Right cardiac atrium (tissue), 5 donors: ENCODE results near the gene TLR7. TPM values are rescaled to one million over a fixed set of nuclear protein-coding genes. Genes with fewer than 3 reads are reported as not detected.

ENCODE experiments used
- ATAC-seq, 2 donors: fragments of 200-7000 bp; cut with Tn5 transposase; one replicate each; pipeline versions ENCODE4 v1.8.0 to v1.9.1; 2020; ENCODE audit warnings: moderate library complexity in 2 of 2, mild to moderate bottlenecking in 1 of 2
- DNase-seq, 3 donors: peaks; one replicate each; pipeline ENCODE4 v3.0.0-alpha.2; 2020
- H3K27ac ChIP-seq: one replicate; pipeline ENCODE4 v1.5.1; 2013; ENCODE audit warnings: mild to moderate bottlenecking, low read length, control low read depth, moderate library complexity
- H3K27me3 ChIP-seq: one replicate; pipeline ENCODE4 v1.6.1; 2013; ENCODE audit not compliant: control insufficient read depth, insufficient read depth
- H3K4me1 ChIP-seq: one replicate; pipeline ENCODE4 v1.6.1; 2013; ENCODE audit warnings: low read length; ENCODE audit not compliant: control insufficient read depth, insufficient read depth
- H3K4me3 ChIP-seq: one replicate; pipeline ENCODE4 v1.5.1; 2013; ENCODE audit warnings: low read length, control low read depth
- H3K9me3 ChIP-seq: one replicate; pipeline ENCODE4 v1.6.1; 2013; ENCODE audit warnings: low read length; ENCODE audit not compliant: control insufficient read depth
- WGBS: extraction: QIAGEN DNeasy Blood & Tissue Kit; methylation state at CpG from one replicate; pipeline ENCODE4 v1.1.7; 2013; 5-methylcytosine and 5-hydroxymethylcytosine counted together
- intact Hi-C, 4 donors: fragments of 100-400 bp; cut with DNase I; formaldehyde crosslinking; loops; one replicate each; pipeline versions ENCODE4 v1.11.0 to v1.14.0; 2022 to 2023
- polyA plus RNA-seq: library from polyadenylated mRNA; stranded (reverse); fragments of 200-250 nt; gene quantifications from one replicate; pipeline ENCODE4 v1.2.3, GENCODE V29; 2013
- total RNA-seq, 4 donors: library from RNA; stranded (reverse); fragmentation: NEBNext Ultra II Directional; extraction: Animal tissue kit (Norgen Biotek cat#: 25700); gene quantifications; one replicate each; pipeline ENCODE4 v1.2.1, GENCODE V29; 2021
- donor health status: healthy with polysubstance abuse.
- donor health status: DM: no; HTN: yes; CAD: no.
- donor health status: DM: no; HTN: no; CAD: no.
- donor health status: DM: no; HTN: yes; CAD: no; lungs with severe emphysema.
- donor health status: DM: yes; HTN: yes; CAD: no.

Gene TLR7
- total and polyA plus RNA-seq, 5 donors: 0.02 to 0.96 (median 0.76) TPM

- Histone ChIP-seq H3K27me3 (no peaks in the 10 kb centered on the region), H3K9me3 (no peaks in the 10 kb centered on the region), H3K27ac (no peak within 1 kb of the TSS), H3K4me3 (peak within 1 kb of the TSS; percentile 15), H3K4me1 (no peaks in the 10 kb centered on the region)
- WGBS: 82% methylated on average over 15 of the region's 15 CpGs
- DNase-seq: no peak
- intact Hi-C loops: no loop called here
- no peak for ATAC-seq
Measured at GRCh38 chrX:12906046-12906761, 39.3 kb downstream of the TLR7 start, which contains the start of gene TLR8. TLR8 (plus strand) TSS chrX:12906620; CDS start chrX:12906707, 87 bp downstream.

GRCh38 chrX:12910423-12911121 lies 43.7 kb downstream of the TLR7 start:
- intact Hi-C loops: no loop called here

DNA sequence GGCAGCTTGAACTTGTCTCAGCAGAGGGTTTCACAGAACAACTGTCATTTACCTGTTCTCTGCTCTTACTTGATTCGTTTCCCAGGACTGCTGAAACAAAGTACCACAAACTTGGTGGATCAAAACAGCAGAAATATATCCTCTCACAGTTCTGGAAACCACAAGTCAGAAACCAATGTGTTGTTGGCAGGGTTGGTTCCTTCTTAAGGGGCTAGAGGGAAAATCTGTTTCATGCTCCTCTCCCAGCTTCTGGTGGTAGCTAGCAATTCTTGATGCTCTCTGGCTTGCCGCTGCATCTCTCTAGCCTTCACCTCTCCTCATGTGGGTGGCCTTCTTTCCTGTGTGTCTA lies 44.2 kb downstream of the TLR7 start:
- no peak overlapping the region for H3K27ac ChIP-seq
- 83% methylated on average over 2 of the region's 2 CpGs for WGBS
- intact Hi-C loops: no loop called here

More at GRCh38 chrX:12910423-12911121, 43.7 kb downstream of the TLR7 start:
- 67% methylated on average over 10 of the region's 10 CpGs for WGBS
- no peaks in the 10 kb centered on the region for H3K27me3 ChIP-seq
- DNase-seq (no peak), ATAC-seq (no peak)
- H3K27ac ChIP-seq: no peak overlapping the region
- no peaks in the 10 kb centered on the region for H3K9me3 ChIP-seq
- H3K4me3 ChIP-seq: no peak overlapping the region
- H3K4me1 ChIP-seq: no peaks in the 10 kb centered on the region

GRCh38 chrX:12912791-12913482 lies 46.1 kb downstream of the TLR7 start:
- H3K27me3 ChIP-seq: no peaks in the 10 kb centered on the region
- intact Hi-C loops: no loop called here
- no peaks in the 10 kb centered on the region for H3K9me3 ChIP-seq
- 78% methylated on average over 5 of the region's 5 CpGs for WGBS
- H3K4me1 ChIP-seq: no peaks in the 10 kb centered on the region
- no peak for ATAC-seq
- DNase-seq: no peak
- no peak overlapping the region for H3K27ac ChIP-seq
- H3K4me3 ChIP-seq: no peak overlapping the region

More for the DNA sequence above, 44.2 kb downstream of the TLR7 start:
- Histone ChIP-seq H3K4me3 (no peak overlapping the region), H3K27me3 (no peaks in the 10 kb centered on the region), H3K4me1 (no peaks in the 10 kb centered on the region), H3K9me3 (no peaks in the 10 kb centered on the region)
- ATAC-seq (no peak), DNase-seq (no peak)

DNA sequence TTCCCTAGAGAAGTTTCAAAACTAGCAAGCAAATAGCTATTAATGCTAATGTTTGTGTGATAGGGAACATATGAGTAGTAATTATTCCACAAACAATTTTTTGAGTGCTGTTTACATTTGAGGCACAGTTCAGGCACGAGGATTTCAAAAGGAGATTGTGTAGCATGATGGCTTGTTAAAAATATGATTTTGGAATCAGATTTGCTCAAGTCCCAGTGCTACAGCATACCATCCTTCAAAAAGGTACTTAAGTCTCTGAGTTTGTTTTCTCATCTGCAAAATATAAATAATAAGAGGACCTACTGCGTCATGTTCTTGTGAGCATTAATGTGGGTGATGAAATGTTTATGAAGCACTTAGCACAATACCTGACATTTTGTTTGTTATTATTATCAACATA lies 50.9 kb downstream of the TLR7 start:
- intact Hi-C loops: no loop called here
- whole genome bisulfite sequencing: 85% methylated on average over 2 of the region's 2 CpGs
- Histone ChIP-seq H3K27me3 (no peaks in the 10 kb centered on the region), H3K4me1 (no peaks in the 10 kb centered on the region), H3K4me3 (no peak overlapping the region), H3K9me3 (no peaks in the 10 kb centered on the region), H3K27ac (no peak overlapping the region)
- DNase-seq (no peak), ATAC-seq (no peak)

GRCh38 chrX:12919051-12919450 lies 52.2 kb downstream of the TLR7 start:
- Histone ChIP-seq H3K27me3 (no peaks in the 10 kb centered on the region), H3K4me3 (no peak overlapping the region), H3K9me3 (no peaks in the 10 kb centered on the region), H3K27ac (no peak overlapping the region), H3K4me1 (no peaks in the 10 kb centered on the region)
- DNase-seq (no peak), ATAC-seq (no peak)
- WGBS: 78% methylated on average over 10 of the region's 10 CpGs
- intact Hi-C loops: no loop called here

DNA sequence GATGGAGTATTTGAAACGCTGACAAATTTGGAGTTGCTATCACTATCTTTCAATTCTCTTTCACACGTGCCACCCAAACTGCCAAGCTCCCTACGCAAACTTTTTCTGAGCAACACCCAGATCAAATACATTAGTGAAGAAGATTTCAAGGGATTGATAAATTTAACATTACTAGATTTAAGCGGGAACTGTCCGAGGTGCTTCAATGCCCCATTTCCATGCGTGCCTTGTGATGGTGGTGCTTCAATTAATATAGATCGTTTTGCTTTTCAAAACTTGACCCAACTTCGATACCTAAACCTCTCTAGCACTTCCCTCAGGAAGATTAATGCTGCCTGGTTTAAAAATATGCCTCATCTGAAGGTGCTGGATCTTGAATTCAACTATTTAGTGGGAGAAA lies 52.7 kb downstream of the TLR7 start:
- ATAC-seq (no peak), DNase-seq (no peak)
- no peak overlapping the region for H3K27ac ChIP-seq
- 77% methylated on average over 8 of the region's 8 CpGs for WGBS
- H3K4me1 ChIP-seq: no peaks in the 10 kb centered on the region
- H3K27me3 ChIP-seq: no peaks in the 10 kb centered on the region
- no peak overlapping the region for H3K4me3 ChIP-seq
- no peaks in the 10 kb centered on the region for H3K9me3 ChIP-seq
- intact Hi-C loops: no loop called here

DNA sequence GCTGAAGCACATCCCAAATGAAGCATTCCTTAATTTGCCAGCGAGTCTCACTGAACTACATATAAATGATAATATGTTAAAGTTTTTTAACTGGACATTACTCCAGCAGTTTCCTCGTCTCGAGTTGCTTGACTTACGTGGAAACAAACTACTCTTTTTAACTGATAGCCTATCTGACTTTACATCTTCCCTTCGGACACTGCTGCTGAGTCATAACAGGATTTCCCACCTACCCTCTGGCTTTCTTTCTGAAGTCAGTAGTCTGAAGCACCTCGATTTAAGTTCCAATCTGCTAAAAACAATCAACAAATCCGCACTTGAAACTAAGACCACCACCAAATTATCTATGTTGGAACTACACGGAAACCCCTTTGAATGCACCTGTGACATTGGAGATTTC lies 54.1 kb downstream of the TLR7 start:
- WGBS: 68% methylated on average over 8 of the region's 8 CpGs
- no peak for ATAC-seq
- intact Hi-C loops: no loop called here
- Histone ChIP-seq H3K4me1 (no peaks in the 10 kb centered on the region), H3K27me3 (no peaks in the 10 kb centered on the region), H3K9me3 (no peaks in the 10 kb centered on the region), H3K27ac (no peak overlapping the region), H3K4me3 (no peak overlapping the region)
- DNase-seq: no peak

GRCh38 chrX:12921886-12922598 lies 55.2 kb downstream of the TLR7 start:
- no peak overlapping the region for H3K27ac ChIP-seq
- DNase-seq (no peak), ATAC-seq (no peak)
- H3K4me3 ChIP-seq: no peak overlapping the region
- intact Hi-C loops: no loop called here
- no peaks in the 10 kb centered on the region for H3K4me1 ChIP-seq
- H3K27me3 ChIP-seq: no peaks in the 10 kb centered on the region
- WGBS: 84% methylated on average over 10 of the region's 10 CpGs
- no peaks in the 10 kb centered on the region for H3K9me3 ChIP-seq

DNA sequence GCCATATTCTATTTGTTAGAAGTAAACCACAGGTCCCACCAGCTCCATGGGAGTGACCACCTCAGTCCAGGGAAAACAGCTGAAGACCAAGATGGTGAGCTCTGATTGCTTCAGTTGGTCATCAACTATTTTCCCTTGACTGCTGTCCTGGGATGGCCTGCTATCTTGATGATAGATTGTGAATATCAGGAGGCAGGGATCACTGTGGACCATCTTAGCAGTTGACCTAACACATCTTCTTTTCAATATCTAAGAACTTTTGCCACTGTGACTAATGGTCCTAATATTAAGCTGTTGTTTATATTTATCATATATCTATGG lies 55.7 kb downstream of the TLR7 start:
- Histone ChIP-seq H3K4me3 (no peak overlapping the region), H3K4me1 (no peaks in the 10 kb centered on the region), H3K9me3 (no peaks in the 10 kb centered on the region), H3K27me3 (no peaks in the 10 kb centered on the region), H3K27ac (no peak overlapping the region)
- intact Hi-C loops: no loop called here
- DNase-seq: no peak
- ATAC-seq: no peak

DNA sequence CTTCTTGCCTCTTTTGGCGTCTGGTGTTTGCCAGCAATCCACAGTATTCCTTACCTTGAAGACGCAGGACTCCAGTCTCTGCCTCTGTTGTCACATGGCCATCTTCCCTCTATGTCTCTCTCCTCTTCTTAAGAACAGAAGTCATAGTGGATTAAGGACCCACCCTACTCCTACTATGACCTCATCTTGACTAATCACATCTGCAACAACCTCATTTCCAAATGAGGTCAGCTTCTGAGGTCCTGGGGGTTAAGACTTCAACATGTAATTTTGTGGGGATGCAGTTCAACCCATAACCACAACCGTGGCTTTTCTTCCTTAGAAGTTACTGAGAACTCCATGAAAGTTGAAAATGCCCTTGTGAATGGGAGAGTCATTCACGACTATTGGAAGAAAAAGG lies 62.8 kb downstream of the TLR7 start:
- intact Hi-C loops: no loop called here
- Histone ChIP-seq H3K4me1 (no peaks in the 10 kb centered on the region), H3K4me3 (no peak overlapping the region), H3K9me3 (no peaks in the 10 kb centered on the region), H3K27me3 (no peaks in the 10 kb centered on the region), H3K27ac (no peak overlapping the region)
- ATAC-seq (no peak), DNase-seq (no peak)
- WGBS: 77% methylated on average over 4 of the region's 4 CpGs
